Esophagus squamous epithelium (tissue), 5 donors: ENCODE results near the gene FUCA2. TPM values are rescaled to one million over a fixed set of nuclear protein-coding genes. Genes with fewer than 3 reads are reported as not detected.
A peak's percentile ranks its signal among the peaks of the same experiment; 100 is the strongest.

ENCODE experiments used
- DNase-seq: peaks from one replicate; lab custom pipeline; 2025; lab: John Stamatoyannopoulos, UW
- H3K27ac ChIP-seq, 4 donors: fragments of 200-600 bp; sonication (generic); one replicate each; pipeline ENCODE4 v1.5.1; 2016 to 2019; ENCODE audit warnings: mild to moderate bottlenecking in 1 of 4
- H3K27me3 ChIP-seq, 4 donors: fragments of 200-600 bp; sonication (generic); 1 replicate in 3 of 4; 2 replicates in 1 of 4; pipeline versions ENCODE4 v1.5.1 to v1.6.0; 2017 to 2021; ENCODE audit warnings: antibody characterized with exemption in 1 of 4
- H3K36me3 ChIP-seq, 3 donors: fragments of 200-600 bp; sonication (generic); one replicate each; pipeline ENCODE4 v1.5.1; 2016 to 2019
- H3K4me1 ChIP-seq, 3 donors: fragments of 200-600 bp; sonication (generic); one replicate each; pipeline ENCODE4 v1.5.1; 2017 to 2019
- H3K4me3 ChIP-seq, 4 donors: fragments of 200-600 bp; sonication (generic); 1 replicate in 3 of 4; 2 replicates in 1 of 4; pipeline ENCODE4 v1.5.1; 2016 to 2019; ENCODE audit warnings: mild to moderate bottlenecking in 2 of 4, moderate library complexity in 1 of 4
- H3K9me3 ChIP-seq, 3 donors: fragments of 200-600 bp; sonication (generic); one replicate each; pipeline ENCODE4 v1.5.1; 2016 to 2019
- CTCF ChIP-seq, 6 experiments: fragments of 450-650 bp in 4 of 6; fragments of 200-600 bp in 2 of 6; sonication (generic) in 2 of 6; IDR thresholded peaks; one replicate each; pipeline ENCODE4 v1.5.1; 2016 to 2019; ENCODE audit warnings: antibody characterized with exemption in 6 of 6, mild to moderate bottlenecking in 4 of 6, moderate library complexity in 4 of 6
- POLR2A ChIP-seq, 4 donors: fragments of 450-650 bp; IDR thresholded peaks; one replicate each; pipeline ENCODE4 v1.6.1; 2017; ENCODE audit warnings: antibody characterized with exemption in 4 of 4, mild to moderate bottlenecking in 4 of 4, moderate library complexity in 3 of 4
- WGBS, 2 donors: methylation state at CpG; one replicate each; pipeline ENCODE4 v1.1.5; 2018; 5-methylcytosine and 5-hydroxymethylcytosine counted together
- intact Hi-C: fragments of 100-400 bp; cut with DNase I; formaldehyde crosslinking; loops from one replicate; pipeline ENCODE4 v1.15.0; 2022
- total RNA-seq, 4 donors: library from RNA; depleted of rRNA; stranded (reverse); fragments of >200 nt; gene quantifications; one replicate each; pipeline ENCODE4 v1.1.0, GENCODE V29; 2016
- donor health status: DM: yes; HTN: yes; CAD: no.

FUCA2 gene
- total RNA-seq, 4 donors from 2014 or later: 10.5 to 21.6 (median 18.4) TPM

- Histone ChIP-seq H3K36me3 (no peaks in the 10 kb centered on the region), H3K9me3 (no peaks in the 10 kb centered on the region), H3K4me3 (no peak overlapping the region), H3K27ac (no peak overlapping the region), H3K4me1 (peaks cover 3 to 20% (median 11%) of the 10 kb centered on the region in 3 donors), H3K27me3 (no peaks in the 10 kb centered on the region)
- intact Hi-C loops: no loop called here
- no peak for DNase-seq
- TF ChIP-seq POLR2A (IDR thresholded peaks at IDR 0.05) (no peak), CTCF (IDR thresholded peaks at IDR 0.05) (no peak)
- 85 to 94% methylated on average over 2 of the region's 2 CpGs for WGBS, 2 donors
Measured at GRCh38 chr6:143542888-143543287, 31.4 kb upstream of the FUCA2 start.

DNA sequence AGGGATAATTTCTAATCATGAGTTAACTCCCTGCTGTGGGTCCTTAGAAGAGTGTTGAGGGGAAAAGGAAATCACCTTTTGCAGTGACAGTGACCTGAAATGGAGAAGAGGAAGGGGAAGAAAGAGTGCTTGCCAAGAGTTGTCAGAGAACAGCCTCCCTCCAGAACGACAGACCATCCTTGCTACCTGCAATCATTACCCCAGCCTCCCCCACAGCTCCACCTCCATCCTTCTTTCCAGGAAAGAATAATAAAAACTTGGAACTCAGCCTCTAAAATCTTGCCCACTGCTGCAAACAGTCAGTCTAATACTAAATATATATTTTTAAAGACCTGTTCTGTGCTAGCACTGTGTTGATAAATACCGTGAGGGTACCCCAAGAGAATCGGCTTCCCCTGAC, 28.7 kb upstream of the FUCA2 start:
- H3K36me3 ChIP-seq: no peaks in the 10 kb centered on the region
- no peak overlapping the region for H3K27ac ChIP-seq
- H3K9me3 ChIP-seq: no peaks in the 10 kb centered on the region
- no peaks in the 10 kb centered on the region for H3K27me3 ChIP-seq
- intact Hi-C loops: no loop called here
- WGBS, 2 donors: 55 to 71% methylated on average over 3 of the region's 3 CpGs
- TF ChIP-seq CTCF (IDR thresholded peaks at IDR 0.05) (no peak), POLR2A (IDR thresholded peaks at IDR 0.05) (no peak)
- no peak overlapping the region for H3K4me3 ChIP-seq
- no peak for DNase-seq
- H3K4me1 ChIP-seq: peaks cover 9 to 30% (median 16%) of the 10 kb centered on the region in 3 donors

- Histone ChIP-seq H3K27ac (peak overlapping the region in 1 of 4 donors; percentile 21), H3K9me3 (no peaks in the 10 kb centered on the region), H3K36me3 (no peaks in the 10 kb centered on the region), H3K27me3 (no peaks in the 10 kb centered on the region), H3K4me3 (no peak overlapping the region), H3K4me1 (peaks cover 9 to 30% (median 12%) of the 10 kb centered on the region in 3 donors)
- DNase-seq: no peak
- intact Hi-C loops: no loop called here
- TF ChIP-seq POLR2A (IDR thresholded peaks at IDR 0.05) (no peak), CTCF (IDR thresholded peaks at IDR 0.05) (no peak)
- 82 to 84% methylated on average over 7 of the region's 7 CpGs for WGBS, 2 donors
Measured at GRCh38 chr6:143539734-143540133, 28.2 kb upstream of the FUCA2 start.

DNA sequence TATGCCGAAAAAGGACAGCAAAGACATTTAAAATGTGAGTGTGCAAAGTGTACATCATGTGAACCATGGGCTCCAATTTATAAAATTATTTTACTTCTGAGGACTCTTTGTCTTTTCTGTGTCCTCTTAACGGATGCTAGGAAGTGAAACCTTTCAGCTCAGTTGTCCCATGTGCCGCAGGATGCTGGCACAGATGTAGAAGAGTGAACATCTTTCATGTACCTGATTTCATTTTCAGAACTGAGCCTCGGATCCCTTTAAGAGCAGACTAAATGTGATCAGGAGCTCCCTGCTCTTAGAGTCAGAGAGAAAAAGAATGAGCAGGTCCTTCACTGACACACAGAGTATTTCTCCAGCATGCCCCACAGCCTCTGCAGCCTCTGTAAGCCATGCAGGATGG, 27.6 kb upstream of the FUCA2 start:
- Histone ChIP-seq H3K4me1 (peaks cover 9 to 30% (median 11%) of the 10 kb centered on the region in 3 donors), H3K9me3 (no peaks in the 10 kb centered on the region), H3K4me3 (no peak overlapping the region), H3K27me3 (no peaks in the 10 kb centered on the region), H3K27ac (no peak overlapping the region), H3K36me3 (no peaks in the 10 kb centered on the region)
- TF ChIP-seq CTCF (IDR thresholded peaks at IDR 0.05) (no peak), POLR2A (IDR thresholded peaks at IDR 0.05) (no peak)
- DNase-seq: no peak
- intact Hi-C loops: no loop called here
- 87 to 88% methylated on average over 4 of the region's 4 CpGs for WGBS, 2 donors

GRCh38 chr6:143538374-143538773, 26.9 kb upstream of the FUCA2 start:
- Histone ChIP-seq H3K27ac (no peak overlapping the region), H3K27me3 (no peaks in the 10 kb centered on the region), H3K9me3 (no peaks in the 10 kb centered on the region), H3K4me1 (peaks cover 9 to 30% (median 11%) of the 10 kb centered on the region in 3 donors), H3K4me3 (peak overlapping the region in 1 of 4 donors; percentile 82), H3K36me3 (no peaks in the 10 kb centered on the region)
- 85 to 94% methylated on average over 7 of the region's 7 CpGs for WGBS, 2 donors
- intact Hi-C loops: no loop called here
- DNase-seq: no peak
- TF ChIP-seq CTCF (IDR thresholded peaks at IDR 0.05) (no peak), POLR2A (IDR thresholded peaks at IDR 0.05) (no peak)
